ENCODE measurements around the gene NRP2.

GRCh38 chr2:205778356-205778755 is 96.1 kb downstream of the NRP2 start:
- TF ChIP-seq CTCF (IDR thresholded peaks at IDR 0.05; ENCODE audit: borderline replicate concordance, extremely low read depth, low read length, poor library complexity, severe bottlenecking), result no peak
- TF ChIP-seq EZH2 (IDR thresholded peaks at IDR 0.05; ENCODE audit: borderline replicate concordance, low read depth, low read length, severe bottlenecking), result no peak
